ENCODE data around the gene UBQLN4.
"Not testable (repeated sequence)": the region's sequence is repeated elsewhere in the genome, so short reads cannot be mapped to it uniquely, and the experiment has no call there.

UBQLN4 gene

GRCh38 chr1:156060937-156061636 lies 7.5 kb upstream of the UBQLN4 start, which contains the start of gene RAB25:
RAB25 (plus strand) TSS chr1:156061160; CDS start chr1:156061401, 241 bp downstream.
- no peak for DNase-seq (ENCODE audit: low spot score)

GRCh38 chr1:156056326-156056849 lies 2.8 kb upstream of the UBQLN4 start:
- DNase-seq (ENCODE audit: low spot score): no peak

DNA sequence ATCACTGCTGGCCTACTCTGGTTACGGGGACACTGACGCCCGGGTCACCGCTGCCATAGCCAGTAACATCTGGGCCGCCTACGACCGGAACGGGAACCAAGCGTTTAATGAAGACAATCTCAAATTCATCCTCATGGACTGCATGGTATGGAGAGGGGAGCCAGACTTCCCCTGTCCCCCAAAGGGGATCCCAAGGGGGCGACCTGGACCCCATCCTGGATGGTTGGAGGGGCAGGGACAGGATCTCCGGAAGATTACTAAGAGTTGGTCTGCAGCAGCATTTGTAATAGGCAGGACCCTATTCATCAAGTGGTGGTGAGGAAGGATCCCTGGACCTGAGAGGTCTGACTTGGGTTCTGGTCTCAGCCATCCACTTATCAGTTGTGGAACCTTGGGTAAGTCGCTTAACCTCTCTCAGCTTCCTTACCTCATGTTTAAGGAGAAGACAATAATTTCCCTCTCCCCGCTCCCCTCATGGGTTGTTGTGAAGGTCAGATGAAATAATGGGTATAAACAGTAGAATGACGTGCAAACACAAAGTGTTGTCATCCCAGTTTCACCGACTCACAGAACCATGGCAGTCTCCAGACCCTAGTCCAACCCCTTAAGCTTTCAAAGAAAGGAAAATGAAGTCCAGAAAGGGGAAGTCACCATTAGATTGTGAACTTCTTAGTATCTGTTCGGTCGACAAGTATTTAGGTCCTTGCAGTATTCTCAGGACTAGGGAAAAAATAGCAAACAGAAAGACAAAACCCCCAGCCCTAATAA lies 1.9 kb upstream of the UBQLN4 start:
- no peak for DNase-seq (ENCODE audit: low spot score)

GRCh38 chr1:156054500-156055280 lies 1.1 kb upstream of the UBQLN4 start, which contains the start of gene LAMTOR2:
LAMTOR2 (plus strand) TSS chr1:156054782; CDS start chr1:156054890, 108 bp downstream.
- peak; percentile 97 for DNase-seq (ENCODE audit: low spot score)

DNA sequence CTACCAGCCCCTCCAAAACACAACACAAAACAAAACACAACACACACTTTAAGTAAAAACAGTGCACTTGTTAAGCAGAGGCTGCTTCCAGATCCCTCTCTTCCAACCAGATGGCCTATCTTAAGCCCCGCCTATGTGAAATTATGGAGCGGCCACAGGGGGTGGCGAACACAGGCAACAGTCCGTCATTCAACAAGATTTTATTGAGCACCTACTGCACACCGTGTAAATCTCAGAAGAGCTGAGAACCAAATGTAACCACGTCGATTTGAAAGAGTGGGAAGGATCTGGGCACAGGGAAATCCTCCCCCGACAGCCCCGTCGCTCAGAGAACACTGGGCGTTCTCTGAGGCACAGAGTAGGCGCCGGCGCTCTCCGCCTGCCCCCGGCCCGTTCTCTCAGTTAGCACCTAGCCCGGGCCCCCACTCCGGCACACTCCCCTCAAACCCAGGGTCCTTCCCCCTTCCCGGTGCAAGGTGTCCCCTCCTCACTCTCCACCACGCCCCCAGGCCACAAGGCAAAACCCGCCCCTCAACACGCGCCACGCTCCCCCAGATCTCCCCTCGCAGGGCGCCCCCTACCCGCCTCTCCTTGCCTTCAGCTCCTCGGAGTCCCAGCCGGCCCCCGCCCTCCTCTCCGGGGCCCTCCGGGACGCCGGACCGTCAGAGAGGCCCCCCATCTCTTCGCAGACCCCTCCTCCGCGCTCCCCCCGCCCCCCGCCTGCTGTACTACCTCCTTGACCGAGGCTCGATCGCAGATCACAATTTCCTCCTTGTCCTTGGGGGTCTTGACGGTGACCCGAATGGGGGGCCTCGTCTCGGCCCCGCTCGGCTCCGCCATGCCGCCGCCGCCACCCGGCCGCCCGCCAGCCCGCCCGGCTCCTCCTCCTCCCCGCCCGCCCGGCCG lies 483 bp downstream of the UBQLN4 start:
- DNase-seq (ENCODE audit: low spot score): peak; percentile 89

DNA sequence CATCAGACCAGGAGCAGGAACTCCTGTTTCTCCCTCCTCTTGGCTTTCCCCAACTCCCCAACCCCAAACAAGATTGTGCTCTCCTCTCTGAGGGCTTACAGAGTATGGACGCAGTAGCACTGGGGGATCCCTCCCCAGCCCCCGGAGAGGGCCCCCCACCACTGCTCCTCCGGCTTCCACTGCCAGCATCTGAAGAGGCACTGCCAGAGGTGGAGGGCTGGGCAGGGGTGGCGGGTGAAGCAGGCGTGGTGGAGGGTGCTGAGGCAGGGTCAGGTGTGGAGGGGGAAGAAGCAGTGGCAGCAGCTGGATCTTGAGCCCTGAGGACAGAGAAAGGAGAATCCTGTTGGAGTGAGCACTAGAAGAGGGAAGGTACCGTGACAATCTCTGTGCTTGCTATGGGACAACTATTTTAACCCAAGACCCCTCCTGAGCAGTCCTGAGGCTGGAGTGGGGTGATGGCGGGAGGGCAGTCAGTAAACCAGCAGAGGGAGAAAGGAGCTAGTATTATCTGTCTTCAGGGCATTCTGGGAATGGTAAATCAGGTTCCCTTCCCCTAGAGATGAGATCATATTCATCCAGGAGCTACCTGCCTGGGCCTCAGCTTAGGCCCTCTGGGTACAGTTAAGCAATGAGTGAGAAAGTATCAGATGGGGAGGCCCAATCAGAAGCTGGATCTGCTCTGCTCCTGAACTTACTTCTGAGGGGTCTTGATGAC lies 2.4 kb downstream of the UBQLN4 start:
- no peak for DNase-seq (ENCODE audit: low spot score)

- DNase-seq (ENCODE audit: low spot score): no peak
These were observed 3.2 kb downstream of the UBQLN4 start for GRCh38 chr1:156050376-156050775.

GRCh38 chr1:156048663-156049258 lies 4.8 kb downstream of the UBQLN4 start:
- DNase-seq (ENCODE audit: low spot score): no peak

GRCh38 chr1:156045076-156045475 lies 8.5 kb downstream of the UBQLN4 start:
- no peak for DNase-seq (ENCODE audit: low spot score)

DNA sequence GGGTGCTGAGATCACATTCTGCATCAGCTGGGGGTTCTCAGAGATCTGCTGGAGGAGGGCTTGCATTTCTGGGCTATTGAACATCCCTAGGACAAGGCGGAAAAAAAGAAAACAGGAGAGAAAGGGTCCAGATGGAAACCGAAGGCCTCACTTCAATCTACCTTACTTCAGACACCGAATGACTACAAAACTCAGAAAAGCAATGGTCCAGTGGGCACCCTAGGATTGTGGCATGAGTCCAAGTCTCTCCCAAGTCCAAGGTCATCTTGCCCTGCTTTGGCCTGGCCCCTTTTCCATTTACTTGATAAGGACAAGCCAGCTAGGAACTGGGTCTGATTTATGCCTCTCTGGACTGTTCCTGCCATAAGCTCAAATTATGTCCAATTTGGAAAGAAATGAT lies 10.8 kb downstream of the UBQLN4 start:
- no peak for DNase-seq (ENCODE audit: low spot score)

GRCh38 chr1:156034991-156035390 lies 18.6 kb downstream of the UBQLN4 start:
- DNase-seq (ENCODE audit: low spot score): not testable (repeated sequence)

DNA sequence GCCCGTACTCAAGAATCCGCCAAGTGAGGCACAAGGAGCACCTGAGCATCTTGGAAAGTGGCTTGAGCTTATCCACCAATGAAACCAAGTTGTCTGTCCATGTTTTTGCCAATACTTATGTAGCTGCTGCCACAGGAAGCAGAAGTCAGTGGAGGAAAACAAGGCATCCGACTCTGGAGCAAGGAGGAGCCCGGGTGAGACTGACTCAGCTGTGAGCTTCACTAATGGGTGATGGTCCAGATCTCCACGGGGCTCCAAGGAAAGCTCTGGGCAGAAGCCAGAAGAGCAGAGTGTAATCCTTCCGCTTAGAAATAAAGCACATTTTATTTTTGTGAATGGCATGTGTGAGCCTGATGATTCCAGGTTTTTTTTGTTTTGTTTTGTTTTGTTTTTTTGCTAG lies 20.6 kb downstream of the UBQLN4 start:
- no peak for DNase-seq (ENCODE audit: low spot score)

DNA sequence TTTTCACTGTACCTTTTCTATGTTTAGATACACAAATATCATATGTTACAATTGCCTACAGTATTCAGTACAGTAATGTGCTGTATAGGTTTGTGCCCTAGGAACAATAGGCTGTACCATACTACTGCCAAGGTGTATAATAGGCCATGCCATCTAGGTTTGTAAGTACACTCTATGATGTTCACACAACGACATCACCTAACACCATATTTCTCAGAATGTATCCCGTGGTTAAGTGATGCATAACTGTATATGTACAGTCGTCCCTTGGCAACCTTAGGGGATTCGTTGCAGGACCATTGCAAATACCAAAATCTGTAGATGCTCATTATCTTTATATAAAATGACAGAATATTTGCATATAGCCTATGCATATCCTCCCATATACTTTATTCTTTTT lies 27.0 kb downstream of the UBQLN4 start:
- DNase-seq (ENCODE audit: low spot score): no peak

GRCh38 chr1:156025876-156026275 lies 27.7 kb downstream of the UBQLN4 start:
- peak; percentile 88 for DNase-seq (ENCODE audit: low spot score)

DNA sequence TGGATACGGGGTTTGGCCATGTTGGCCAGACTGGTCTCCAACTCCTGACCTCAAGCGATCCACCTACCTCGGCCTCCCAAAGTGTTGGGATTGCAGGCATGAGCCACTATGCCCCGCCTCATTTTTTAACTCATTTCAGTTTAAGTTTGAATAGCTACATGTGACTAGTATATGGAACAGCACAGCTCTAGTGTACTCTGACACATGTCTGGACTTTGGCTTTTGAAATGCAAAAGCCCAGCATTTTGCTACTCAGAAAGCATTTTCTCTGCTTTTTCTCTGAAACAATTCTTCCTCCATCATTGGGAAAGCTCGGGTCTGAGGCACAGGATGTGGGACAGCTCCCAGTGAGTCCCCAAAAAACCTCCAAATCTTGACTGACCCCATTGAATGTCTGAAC lies 28.8 kb downstream of the UBQLN4 start:
- no peak for DNase-seq (ENCODE audit: low spot score)

DNA sequence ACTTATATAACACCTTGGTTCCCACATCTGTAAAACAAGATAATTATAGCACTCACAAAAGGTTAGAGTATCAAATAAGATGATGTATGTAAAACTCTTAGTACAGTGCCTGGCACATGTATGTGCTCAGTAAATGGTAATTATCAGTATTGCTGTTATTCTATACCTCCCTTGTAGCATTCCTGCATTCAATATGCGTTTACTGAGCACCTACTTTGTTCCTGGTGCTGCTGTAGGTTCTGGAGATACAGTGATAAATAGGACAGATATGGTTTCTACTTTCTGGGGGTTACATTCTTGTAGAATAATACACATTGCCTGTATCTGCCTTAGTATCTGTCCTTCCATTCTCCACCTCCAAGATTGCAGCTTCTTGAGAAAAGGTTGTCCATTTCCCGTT lies 31.6 kb downstream of the UBQLN4 start:
- DNase-seq (ENCODE audit: low spot score): no peak

- DNase-seq (ENCODE audit: low spot score): no peak
These were observed 32.5 kb downstream of the UBQLN4 start for GRCh38 chr1:156021093-156021428.

- peak; percentile 96 for DNase-seq (ENCODE audit: low spot score)
These were observed 33.1 kb downstream of the UBQLN4 start, which contains the start of gene SSR2 for GRCh38 chr1:156020293-156021092. SSR2 (minus strand) TSS chr1:156020951; CDS start chr1:156020167, 784 bp downstream.

- no peak for DNase-seq (ENCODE audit: low spot score)
These were observed 33.7 kb downstream of the UBQLN4 start for GRCh38 chr1:156019946-156020292.
